Stimulated activated naive CD8-positive, alpha-beta T cell treated with anti-CD3 and anti-CD28 coated beads, Interleukin-15, Interleukin-2, amounts not matched to agents 100 ng/mL and 50 ng/mL, for 24 hours (primary cell): ENCODE data around the gene KCP.

Source experiments
- H3K27ac Mint-ChIP-seq: one replicate; pipeline ENCODE4 v1.8.0; 2021; ENCODE audit warnings: mild to moderate bottlenecking, mixed read lengths
- H3K27me3 Mint-ChIP-seq: one replicate; pipeline ENCODE4 v1.8.0; 2021; ENCODE audit warnings: mixed read lengths
- H3K36me3 Mint-ChIP-seq: one replicate; pipeline ENCODE4 v1.8.0; 2021; ENCODE audit warnings: low read depth, mixed read lengths
- H3K4me1 Mint-ChIP-seq: one replicate; pipeline ENCODE4 v1.8.0; 2021; ENCODE audit warnings: low read depth, mixed read lengths
- H3K4me3 Mint-ChIP-seq: one replicate; pipeline ENCODE4 v1.8.0; 2021; ENCODE audit warnings: mild to moderate bottlenecking, mixed read lengths
- H3K9me3 Mint-ChIP-seq: one replicate; pipeline ENCODE4 v1.8.0; 2021; ENCODE audit warnings: mixed read lengths

Gene KCP

GRCh38 chr7:128859232-128860157 is 51.0 kb downstream of the KCP start:
- Mint-ChIP-seq H3K27me3 (no peaks in the 10 kb centered on the region), H3K4me3 (no peak overlapping the region), H3K27ac (no peak overlapping the region), H3K9me3 (no peaks in the 10 kb centered on the region), H3K4me1 (peaks cover 13% of the 10 kb centered on the region), H3K36me3 (peaks cover 4% of the 10 kb centered on the region)

GRCh38 chr7:128858380-128859231 is 51.9 kb downstream of the KCP start:
- Mint-ChIP-seq H3K4me1 (peaks cover 9% of the 10 kb centered on the region), H3K36me3 (peaks cover 4% of the 10 kb centered on the region)

DNA sequence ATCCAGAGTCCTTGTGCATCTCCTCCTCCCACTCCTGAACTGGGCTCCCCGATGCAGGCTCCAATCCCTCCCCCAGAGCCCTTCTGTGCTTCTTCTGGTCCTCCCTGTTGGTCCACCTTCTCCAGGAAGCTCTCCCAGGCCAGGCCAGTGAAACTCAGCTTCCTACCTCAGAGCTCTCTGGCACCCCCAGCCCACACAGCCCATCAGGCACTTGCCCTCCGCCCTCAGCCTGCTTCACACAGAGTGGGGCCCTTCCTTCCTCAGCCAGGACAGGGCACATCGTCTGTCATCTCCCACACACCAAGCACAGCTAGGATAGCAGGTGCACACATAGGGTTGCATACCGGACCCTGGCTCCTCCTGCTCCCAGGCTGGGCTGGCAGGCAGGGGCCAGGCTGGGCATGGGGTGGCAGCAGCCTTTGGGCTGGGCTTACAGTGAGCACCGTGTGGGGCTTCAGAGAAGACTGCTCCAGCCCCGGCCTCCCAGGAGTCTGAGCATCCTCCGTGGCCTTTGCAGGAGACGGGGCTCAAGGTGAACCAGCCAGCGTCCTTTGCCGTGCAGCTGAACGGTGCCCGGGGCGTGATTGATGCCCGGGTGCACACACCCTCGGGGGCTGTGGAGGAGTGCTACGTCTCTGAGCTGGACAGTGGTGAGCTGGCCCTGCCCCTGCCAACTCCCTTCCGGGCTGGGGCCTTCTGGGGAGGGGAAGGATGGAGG is 54.3 kb downstream of the KCP start:
- H3K4me3 Mint-ChIP-seq: no peak overlapping the region
- H3K27me3 Mint-ChIP-seq: no peaks in the 10 kb centered on the region
- no peaks in the 10 kb centered on the region for H3K4me1 Mint-ChIP-seq
- H3K36me3 Mint-ChIP-seq: no peaks in the 10 kb centered on the region
- no peak overlapping the region for H3K27ac Mint-ChIP-seq
- no peaks in the 10 kb centered on the region for H3K9me3 Mint-ChIP-seq

More at GRCh38 chr7:128858380-128859231, 51.9 kb downstream of the KCP start:
- no peak overlapping the region for H3K27ac Mint-ChIP-seq
- no peaks in the 10 kb centered on the region for H3K9me3 Mint-ChIP-seq
- no peaks in the 10 kb centered on the region for H3K27me3 Mint-ChIP-seq
- no peak overlapping the region for H3K4me3 Mint-ChIP-seq

DNA sequence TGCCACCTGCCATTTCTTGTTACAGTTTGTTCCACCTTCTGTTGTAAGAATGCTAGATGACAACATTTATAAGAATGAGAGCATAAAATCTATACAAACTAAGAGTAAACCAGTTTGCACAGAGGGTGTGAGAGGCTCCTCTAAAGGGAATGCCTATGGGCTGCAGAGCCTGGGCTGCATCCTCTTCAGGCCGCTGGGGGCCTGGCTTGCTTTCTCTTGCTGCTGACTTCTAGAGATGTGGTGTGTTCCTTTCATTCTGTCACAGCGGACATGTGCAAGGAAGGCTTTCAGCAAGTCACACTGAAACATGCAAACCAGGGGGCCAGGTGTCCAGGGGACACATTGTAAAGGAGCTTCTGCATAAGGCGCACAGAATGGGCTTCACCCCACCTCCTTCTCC is 55.0 kb downstream of the KCP start:
- Mint-ChIP-seq H3K27me3 (no peaks in the 10 kb centered on the region), H3K4me1 (no peaks in the 10 kb centered on the region), H3K4me3 (no peak overlapping the region), H3K27ac (no peak overlapping the region), H3K9me3 (no peaks in the 10 kb centered on the region), H3K36me3 (no peaks in the 10 kb centered on the region)

- Mint-ChIP-seq H3K4me1 (no peaks in the 10 kb centered on the region), H3K27ac (no peak overlapping the region), H3K4me3 (no peak overlapping the region), H3K36me3 (no peaks in the 10 kb centered on the region), H3K27me3 (no peaks in the 10 kb centered on the region), H3K9me3 (no peaks in the 10 kb centered on the region)
These were observed 56.1 kb downstream of the KCP start for GRCh38 chr7:128854396-128854795.

DNA sequence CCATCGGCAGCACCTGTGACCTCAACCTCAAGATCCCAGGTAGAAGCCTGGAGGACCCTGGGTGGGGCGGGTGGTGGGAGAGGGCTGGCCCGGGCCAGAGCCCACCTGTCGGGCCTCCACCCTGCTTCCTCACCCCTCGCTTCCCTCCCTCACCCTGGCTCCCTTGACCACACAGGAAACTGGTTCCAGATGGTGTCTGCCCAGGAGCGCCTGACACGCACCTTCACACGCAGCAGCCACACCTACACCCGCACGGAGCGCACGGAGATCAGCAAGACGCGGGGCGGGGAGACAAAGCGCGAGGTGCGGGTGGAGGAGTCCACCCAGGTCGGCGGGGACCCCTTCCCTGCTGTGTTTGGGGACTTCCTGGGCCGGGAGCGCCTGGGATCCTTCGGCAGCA is 56.7 kb downstream of the KCP start:
- Mint-ChIP-seq H3K36me3 (no peaks in the 10 kb centered on the region), H3K9me3 (no peaks in the 10 kb centered on the region), H3K4me3 (no peak overlapping the region), H3K27ac (no peak overlapping the region), H3K27me3 (no peaks in the 10 kb centered on the region), H3K4me1 (no peaks in the 10 kb centered on the region)

DNA sequence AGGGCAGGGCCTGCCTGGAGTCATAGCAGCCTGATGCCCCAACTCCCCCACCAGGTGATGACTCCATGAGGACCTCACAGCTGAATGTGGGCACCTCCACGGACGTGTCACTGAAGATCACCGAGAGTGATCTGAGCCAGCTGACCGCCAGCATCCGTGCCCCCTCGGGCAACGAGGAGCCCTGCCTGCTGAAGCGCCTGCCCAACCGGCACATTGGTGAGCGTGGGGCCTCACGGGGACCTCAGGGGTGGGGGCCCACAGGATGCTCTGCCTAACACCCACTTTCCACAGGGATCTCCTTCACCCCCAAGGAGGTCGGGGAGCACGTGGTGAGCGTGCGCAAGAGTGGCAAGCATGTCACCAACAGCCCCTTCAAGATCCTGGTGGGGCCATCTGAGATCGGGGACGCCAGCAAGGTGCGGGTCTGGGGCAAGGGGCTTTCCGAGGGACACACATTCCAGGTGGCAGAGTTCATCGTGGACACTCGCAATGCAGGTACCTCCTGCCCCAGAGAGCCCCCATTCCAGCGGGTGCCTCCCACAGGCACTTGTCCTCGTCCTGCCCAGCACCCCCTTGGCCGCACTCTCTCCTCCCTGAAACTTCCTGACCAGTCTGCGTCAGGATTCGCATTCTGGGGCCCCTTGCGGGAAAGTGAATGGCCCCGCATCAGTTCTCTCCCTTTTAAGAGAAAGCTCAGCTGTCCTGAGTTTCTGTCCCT is 57.8 kb downstream of the KCP start:
- Mint-ChIP-seq H3K4me3 (no peak overlapping the region), H3K9me3 (no peaks in the 10 kb centered on the region), H3K4me1 (no peaks in the 10 kb centered on the region), H3K27ac (no peak overlapping the region), H3K27me3 (no peaks in the 10 kb centered on the region), H3K36me3 (no peaks in the 10 kb centered on the region)

GRCh38 chr7:128849804-128850490 is 60.6 kb downstream of the KCP start:
- no peaks in the 10 kb centered on the region for H3K4me1 Mint-ChIP-seq
- no peak overlapping the region for H3K4me3 Mint-ChIP-seq
- no peaks in the 10 kb centered on the region for H3K27me3 Mint-ChIP-seq
- H3K36me3 Mint-ChIP-seq: no peaks in the 10 kb centered on the region
- H3K27ac Mint-ChIP-seq: no peak overlapping the region
- no peaks in the 10 kb centered on the region for H3K9me3 Mint-ChIP-seq

GRCh38 chr7:128849156-128849515 is 61.4 kb downstream of the KCP start:
- H3K36me3 Mint-ChIP-seq: no peaks in the 10 kb centered on the region
- no peaks in the 10 kb centered on the region for H3K9me3 Mint-ChIP-seq
- no peaks in the 10 kb centered on the region for H3K27me3 Mint-ChIP-seq
- no peaks in the 10 kb centered on the region for H3K4me1 Mint-ChIP-seq
- H3K27ac Mint-ChIP-seq: no peak overlapping the region
- no peak overlapping the region for H3K4me3 Mint-ChIP-seq

DNA sequence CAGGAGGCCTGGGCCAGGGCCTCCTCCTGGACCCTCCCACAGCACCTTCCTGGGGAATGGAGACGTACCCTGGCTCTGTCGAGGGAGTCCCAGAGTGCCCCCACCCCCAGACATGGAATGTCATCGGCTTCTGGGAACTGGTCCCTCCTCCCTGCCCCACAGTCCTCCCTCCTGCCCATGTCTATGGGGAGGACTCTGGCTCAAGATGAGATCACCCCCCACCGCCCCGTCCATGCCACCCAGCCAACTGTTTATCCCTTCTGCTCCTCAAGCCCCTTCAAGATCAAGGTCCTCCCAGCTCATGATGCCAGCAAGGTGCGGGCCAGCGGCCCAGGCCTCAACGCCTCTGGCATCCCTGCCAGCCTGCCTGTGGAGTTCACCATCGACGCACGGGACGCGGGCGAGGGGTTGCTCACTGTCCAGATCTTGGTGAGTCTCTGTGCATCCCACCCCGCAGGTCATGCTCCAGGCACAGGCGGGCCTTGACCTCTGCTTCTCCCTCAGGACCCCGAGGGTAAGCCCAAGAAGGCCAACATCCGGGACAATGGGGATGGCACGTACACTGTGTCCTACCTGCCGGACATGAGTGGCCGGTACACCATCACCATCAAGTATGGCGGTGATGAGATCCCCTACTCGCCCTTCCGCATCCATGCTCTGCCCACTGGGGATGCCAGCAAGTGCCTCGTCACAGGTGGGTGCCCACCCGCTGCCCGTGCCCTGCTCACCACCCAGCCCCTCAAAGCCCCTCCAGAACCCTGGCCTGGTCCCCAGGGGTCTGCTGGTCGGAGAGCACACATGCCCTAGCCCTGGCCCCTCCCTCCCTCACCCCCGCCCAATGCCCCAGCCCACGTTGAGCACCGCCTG is 62.0 kb downstream of the KCP start:
- no peak overlapping the region for H3K27ac Mint-ChIP-seq
- H3K4me1 Mint-ChIP-seq: no peaks in the 10 kb centered on the region
- no peak overlapping the region for H3K4me3 Mint-ChIP-seq
- no peaks in the 10 kb centered on the region for H3K36me3 Mint-ChIP-seq
- H3K9me3 Mint-ChIP-seq: no peaks in the 10 kb centered on the region
- H3K27me3 Mint-ChIP-seq: no peaks in the 10 kb centered on the region

DNA sequence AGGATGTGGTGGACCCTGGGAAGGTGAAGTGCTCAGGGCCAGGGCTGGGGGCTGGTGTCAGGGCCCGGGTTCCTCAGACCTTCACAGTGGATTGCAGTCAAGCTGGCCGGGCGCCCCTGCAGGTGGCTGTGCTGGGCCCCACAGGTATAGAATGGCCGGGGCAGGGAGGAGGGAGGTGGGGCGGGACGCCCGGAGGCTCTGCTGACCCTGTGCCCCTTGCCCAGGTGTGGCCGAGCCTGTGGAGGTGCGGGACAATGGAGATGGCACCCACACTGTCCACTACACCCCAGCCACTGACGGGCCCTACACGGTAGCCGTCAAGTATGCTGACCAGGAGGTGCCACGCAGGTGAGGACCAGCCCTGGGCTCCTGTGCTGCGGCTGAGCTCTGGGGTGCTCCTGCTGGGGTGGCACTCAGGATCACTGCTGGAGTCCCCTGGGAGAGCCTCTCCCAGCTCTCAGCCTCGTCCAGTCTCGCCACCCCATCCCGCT is 62.7 kb downstream of the KCP start:
- Mint-ChIP-seq H3K4me3 (no peak overlapping the region), H3K27ac (no peak overlapping the region), H3K27me3 (no peaks in the 10 kb centered on the region), H3K9me3 (no peaks in the 10 kb centered on the region), H3K36me3 (no peaks in the 10 kb centered on the region), H3K4me1 (no peaks in the 10 kb centered on the region)

DNA sequence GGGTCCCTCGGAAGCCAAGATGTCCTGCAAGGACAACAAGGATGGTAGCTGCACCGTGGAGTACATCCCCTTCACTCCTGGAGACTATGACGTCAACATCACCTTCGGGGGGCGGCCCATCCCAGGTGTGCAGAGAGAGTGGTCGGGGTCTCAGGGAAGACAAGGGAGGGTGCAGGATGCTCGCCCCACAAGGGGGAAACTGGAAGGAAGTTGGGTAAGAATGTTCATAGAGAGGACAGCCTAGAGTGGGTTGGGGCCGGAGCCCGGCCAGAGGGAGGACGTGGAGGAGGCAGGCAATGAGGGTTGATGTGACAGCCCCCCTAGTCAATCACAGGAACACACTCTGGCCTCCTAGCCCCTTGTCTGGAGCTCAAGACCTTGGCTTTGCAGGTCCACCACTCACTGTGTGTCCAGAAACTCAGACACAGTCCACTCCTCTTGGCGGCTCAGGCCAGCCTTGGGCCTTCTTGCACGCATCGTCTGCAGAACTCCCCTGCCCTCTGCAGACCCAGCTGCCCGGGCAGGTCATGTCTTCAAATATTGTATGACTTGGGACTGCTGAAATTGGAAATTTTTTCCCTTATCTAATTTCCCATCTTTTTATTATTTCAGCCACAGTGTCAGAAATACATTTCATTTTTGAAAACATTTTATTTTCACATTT is 63.6 kb downstream of the KCP start:
- H3K9me3 Mint-ChIP-seq: no peaks in the 10 kb centered on the region
- H3K4me1 Mint-ChIP-seq: no peaks in the 10 kb centered on the region

GRCh38 chr7:128845987-128846386 is 64.5 kb downstream of the KCP start:
- H3K4me3 Mint-ChIP-seq: no peak overlapping the region
- H3K4me1 Mint-ChIP-seq: no peaks in the 10 kb centered on the region
- no peaks in the 10 kb centered on the region for H3K27me3 Mint-ChIP-seq
- H3K27ac Mint-ChIP-seq: no peak overlapping the region
- H3K36me3 Mint-ChIP-seq: no peaks in the 10 kb centered on the region
- no peaks in the 10 kb centered on the region for H3K9me3 Mint-ChIP-seq

More for the DNA sequence above, 63.6 kb downstream of the KCP start:
- Mint-ChIP-seq H3K27me3 (no peaks in the 10 kb centered on the region), H3K4me3 (no peak overlapping the region), H3K36me3 (no peaks in the 10 kb centered on the region), H3K27ac (no peak overlapping the region)
